ENCODE measurements around the gene GPATCH4.
A peak's percentile ranks its signal among the peaks of the same experiment; 100 is the strongest.

GPATCH4 gene

DNA sequence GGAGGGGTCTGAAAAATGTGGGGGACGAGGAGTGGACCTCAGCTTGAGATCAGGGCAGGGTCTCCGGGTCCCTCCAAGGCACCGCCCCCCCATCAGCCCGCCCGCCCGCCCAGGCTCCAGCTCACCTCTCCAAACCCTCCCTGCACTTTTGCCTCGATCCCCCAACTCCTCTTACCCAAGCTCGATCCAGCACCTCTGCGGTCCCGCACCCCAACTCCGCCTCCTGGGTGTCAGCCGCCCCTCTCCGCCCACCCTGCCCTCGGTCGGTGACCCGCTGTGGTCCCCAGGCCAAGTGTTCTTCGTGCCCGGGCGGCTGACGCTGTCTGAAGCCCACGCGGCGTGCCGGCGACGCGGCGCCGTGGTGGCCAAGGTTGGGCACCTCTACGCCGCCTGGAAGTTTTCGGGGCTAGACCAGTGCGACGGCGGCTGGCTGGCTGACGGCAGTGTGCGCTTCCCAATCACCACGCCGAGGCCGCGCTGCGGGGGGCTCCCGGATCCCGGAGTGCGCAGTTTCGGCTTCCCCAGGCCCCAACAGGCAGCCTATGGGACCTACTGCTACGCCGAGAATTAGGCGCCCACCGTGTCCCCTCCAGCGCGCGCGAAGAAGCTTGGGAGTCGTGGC, 23.6 kb upstream of the GPATCH4 start:
- no peak for DNase-seq
- Histone ChIP-seq H3K4me3 (ENCODE audit: low read depth, low read length) (peak overlapping the region; percentile 22), H3K27ac (no peak overlapping the region), H3K36me3 (replicated peaks) (no peaks in the 10 kb centered on the region), H3K27me3 (replicated peaks) (peaks cover 38% of the 10 kb centered on the region)
- in situ Hi-C loops (cut with HindIII; ENCODE audit: low pct_ligation_motif_present, low sequenced_read_pairs): no loop called here
- TF ChIP-seq, protein P1, sequence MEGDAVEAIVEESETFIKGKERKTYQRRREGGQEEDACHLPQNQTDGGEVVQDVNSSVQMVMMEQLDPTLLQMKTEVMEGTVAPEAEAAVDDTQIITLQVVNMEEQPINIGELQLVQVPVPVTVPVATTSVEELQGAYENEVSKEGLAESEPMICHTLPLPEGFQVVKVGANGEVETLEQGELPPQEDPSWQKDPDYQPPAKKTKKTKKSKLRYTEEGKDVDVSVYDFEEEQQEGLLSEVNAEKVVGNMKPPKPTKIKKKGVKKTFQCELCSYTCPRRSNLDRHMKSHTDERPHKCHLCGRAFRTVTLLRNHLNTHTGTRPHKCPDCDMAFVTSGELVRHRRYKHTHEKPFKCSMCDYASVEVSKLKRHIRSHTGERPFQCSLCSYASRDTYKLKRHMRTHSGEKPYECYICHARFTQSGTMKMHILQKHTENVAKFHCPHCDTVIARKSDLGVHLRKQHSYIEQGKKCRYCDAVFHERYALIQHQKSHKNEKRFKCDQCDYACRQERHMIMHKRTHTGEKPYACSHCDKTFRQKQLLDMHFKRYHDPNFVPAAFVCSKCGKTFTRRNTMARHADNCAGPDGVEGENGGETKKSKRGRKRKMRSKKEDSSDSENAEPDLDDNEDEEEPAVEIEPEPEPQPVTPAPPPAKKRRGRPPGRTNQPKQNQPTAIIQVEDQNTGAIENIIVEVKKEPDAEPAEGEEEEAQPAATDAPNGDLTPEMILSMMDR (IDR thresholded peaks at IDR 0.05; ENCODE audit: low read depth, low read length, missing control alignments): no peak

DNA sequence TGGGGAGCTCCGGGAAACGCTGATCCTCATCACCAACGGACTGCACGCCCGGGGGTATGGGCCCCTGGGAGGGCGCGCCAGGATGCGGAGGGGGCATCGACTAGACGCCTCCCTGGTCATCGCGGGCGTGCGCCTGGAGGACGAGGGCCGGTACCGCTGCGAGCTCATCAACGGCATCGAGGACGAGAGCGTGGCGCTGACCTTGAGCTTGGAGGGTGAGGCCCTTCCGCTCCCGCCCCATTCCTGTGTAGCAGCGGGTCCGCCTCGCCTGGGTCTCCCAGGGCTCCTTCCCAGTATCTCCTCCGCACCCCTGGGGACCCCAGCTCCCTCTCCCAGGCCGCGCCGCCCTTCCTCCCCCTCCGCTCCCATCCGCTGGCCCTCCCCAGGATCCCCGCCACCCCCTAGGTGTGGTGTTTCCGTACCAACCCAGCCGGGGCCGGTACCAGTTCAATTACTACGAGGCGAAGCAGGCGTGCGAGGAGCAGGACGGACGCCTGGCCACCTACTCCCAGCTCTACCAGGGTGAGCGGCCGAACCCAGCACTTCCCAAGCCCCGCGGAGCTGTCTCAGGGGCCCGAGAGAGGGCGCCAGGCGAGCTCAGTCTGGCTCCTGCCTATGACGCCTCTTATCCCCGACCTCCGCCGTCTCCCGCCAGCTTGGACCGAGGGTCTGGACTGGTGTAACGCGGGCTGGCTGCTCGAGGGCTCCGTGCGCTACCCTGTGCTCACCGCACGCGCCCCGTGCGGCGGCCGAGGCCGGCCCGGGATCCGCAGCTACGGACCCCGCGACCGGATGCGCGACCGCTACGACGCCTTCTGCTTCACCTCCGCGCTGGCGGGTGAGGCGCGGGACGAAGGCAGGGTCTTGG, 22.9 kb upstream of the GPATCH4 start:
- DNase-seq: peak; percentile 44
- Histone ChIP-seq H3K27ac (no peak overlapping the region), H3K4me3 (ENCODE audit: low read depth, low read length) (peak overlapping the region; percentile 22), H3K27me3 (replicated peaks) (peaks cover 43% of the 10 kb centered on the region), H3K36me3 (replicated peaks) (no peaks in the 10 kb centered on the region)
- in situ Hi-C loops (cut with HindIII; ENCODE audit: low pct_ligation_motif_present, low sequenced_read_pairs): no loop called here
- TF ChIP-seq, protein P1 (IDR thresholded peaks at IDR 0.05; ENCODE audit: low read depth, low read length, missing control alignments): peak; percentile 68

DNA sequence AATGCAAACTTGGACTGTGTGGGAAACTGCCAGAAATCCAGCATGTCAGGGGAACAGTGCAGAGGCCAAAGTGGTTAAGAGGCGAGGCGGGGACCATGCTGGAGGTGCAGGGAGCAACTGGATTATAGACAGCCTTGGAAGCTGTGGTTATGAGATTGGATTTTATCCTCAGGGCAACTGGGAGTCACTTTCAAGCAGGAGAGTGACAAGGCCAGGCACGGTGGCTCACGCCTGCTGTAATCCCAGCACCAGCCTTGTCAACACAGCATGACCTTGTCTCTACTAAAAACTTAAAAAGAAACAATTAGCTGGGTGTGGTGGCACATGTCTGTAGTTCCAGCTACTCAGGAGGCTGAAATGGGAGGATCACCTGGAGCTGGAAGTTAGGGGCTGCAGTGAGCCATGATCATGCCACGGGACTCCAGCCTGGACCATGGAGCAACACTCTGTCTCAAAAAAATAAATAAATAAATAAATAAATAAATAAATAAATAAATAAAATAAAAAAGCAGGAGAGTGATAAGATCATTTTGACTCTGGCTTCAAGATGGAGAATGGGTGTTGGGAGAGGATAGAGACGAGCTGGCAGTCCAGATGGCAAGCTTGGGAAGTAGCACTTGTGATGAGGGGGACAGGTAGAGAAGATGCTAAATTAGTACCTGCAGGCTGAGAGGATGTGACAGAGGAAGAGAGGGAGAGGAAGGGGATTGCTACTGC, 21.5 kb upstream of the GPATCH4 start:
- H3K36me3 ChIP-seq (replicated peaks): no peaks in the 10 kb centered on the region
- no peak for DNase-seq
- in situ Hi-C loops (cut with HindIII; ENCODE audit: low pct_ligation_motif_present, low sequenced_read_pairs): no loop called here
- H3K4me3 ChIP-seq (ENCODE audit: low read depth, low read length): no peak overlapping the region
- H3K27me3 ChIP-seq (replicated peaks): peaks cover 47% of the 10 kb centered on the region
- H3K27ac ChIP-seq: no peak overlapping the region
- TF ChIP-seq, protein P1 (IDR thresholded peaks at IDR 0.05; ENCODE audit: low read depth, low read length, missing control alignments): no peak

DNA sequence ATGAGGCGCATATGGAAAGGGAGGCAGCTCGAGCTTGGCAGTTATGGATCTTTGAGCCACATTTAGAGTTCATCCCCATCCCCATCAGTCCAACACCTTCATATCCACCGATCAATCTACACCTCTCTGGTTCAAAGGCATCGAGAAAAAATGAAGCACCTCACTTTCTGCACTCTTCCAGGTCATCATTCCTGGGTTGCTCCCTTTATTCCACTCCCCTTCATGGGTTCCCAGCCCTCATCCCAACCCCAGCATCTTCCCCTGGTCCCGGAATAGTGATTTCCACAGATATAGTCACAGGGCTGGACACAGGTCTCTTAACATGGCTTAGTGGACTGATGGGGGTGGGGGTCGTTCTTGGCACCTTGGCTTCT, 18.3 kb upstream of the GPATCH4 start:
- in situ Hi-C loops (cut with HindIII; ENCODE audit: low pct_ligation_motif_present, low sequenced_read_pairs): no loop called here
- TF ChIP-seq, protein P1 (IDR thresholded peaks at IDR 0.05; ENCODE audit: low read depth, low read length, missing control alignments): no peak
- H3K27me3 ChIP-seq (replicated peaks): peaks cover 34% of the 10 kb centered on the region
- H3K4me3 ChIP-seq (ENCODE audit: low read depth, low read length): no peak overlapping the region
- no peak overlapping the region for H3K27ac ChIP-seq
- DNase-seq: no peak
- H3K36me3 ChIP-seq (replicated peaks): no peaks in the 10 kb centered on the region

DNA sequence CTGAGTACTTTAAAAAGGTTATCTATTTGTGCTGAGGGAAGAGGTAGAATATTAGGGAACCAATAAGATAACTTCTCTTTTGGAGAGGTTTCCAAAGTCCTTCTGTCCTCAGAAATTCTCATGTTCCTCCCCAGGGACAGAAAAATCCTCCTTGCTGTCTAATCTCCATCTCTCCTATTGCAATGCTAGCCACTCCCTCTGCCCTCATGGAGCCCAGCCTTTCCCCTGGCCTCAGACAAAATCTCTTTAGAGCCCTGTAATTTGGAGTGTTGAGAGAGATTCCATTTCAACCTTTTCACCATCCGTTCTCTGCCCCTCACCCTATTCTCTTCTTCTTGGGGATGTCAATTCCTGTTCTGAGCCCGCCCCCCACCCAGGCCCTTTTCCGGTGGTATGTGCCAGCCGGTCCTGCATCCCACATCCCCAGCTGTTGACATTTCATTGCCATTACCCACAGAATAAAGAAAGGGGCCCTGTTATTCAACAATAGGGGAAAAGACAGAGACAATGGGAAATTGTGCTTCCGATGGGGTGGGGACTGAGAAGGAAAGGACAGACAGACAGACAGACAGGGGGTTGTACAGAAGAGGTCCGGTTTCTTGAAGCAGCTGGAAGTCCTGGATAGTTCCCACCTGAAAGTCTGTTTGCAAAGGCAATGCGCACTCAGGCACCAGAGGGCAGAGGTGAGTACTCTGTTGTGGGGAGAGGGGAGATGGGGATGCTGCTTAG, 17.7 kb upstream of the GPATCH4 start, which contains the start of gene HAPLN2:
HAPLN2 (plus strand) TSS at position 563 of the 729 bp plus-strand sequence. CDS start 4,076 bp downstream, outside the sequence.
- Histone ChIP-seq H3K27me3 (replicated peaks) (peaks cover 30% of the 10 kb centered on the region), H3K27ac (no peak within 1 kb of the TSS), H3K36me3 (replicated peaks) (no peaks in the 10 kb centered on the region), H3K4me3 (ENCODE audit: low read depth, low read length) (no peak within 1 kb of the TSS)
- TF ChIP-seq, protein P1 (IDR thresholded peaks at IDR 0.05; ENCODE audit: low read depth, low read length, missing control alignments): peak; percentile 68
- DNase-seq: no peak
- in situ Hi-C loops (cut with HindIII; ENCODE audit: low pct_ligation_motif_present, low sequenced_read_pairs): no loop called here

Data from brain microvascular endothelial cell (primary cell).